ENCODE measurements around the gene PARD6G. TPM values are rescaled to one million over a fixed set of nuclear protein-coding genes. Genes with fewer than 3 reads are reported as not detected.

The PARD6G gene
- total and polyA plus RNA-seq, 2 experiments from 2014 or later = 6.9 to 18.5 TPM

GRCh38 chr18:80126797-80127196 is 120.5 kb downstream of the PARD6G start (continued):
- TF ChIP-seq CTCF (conservative IDR thresholded peaks at IDR 0.05; ENCODE audit: low read depth in 2 of 2) = no peak
- TF ChIP-seq ZNF114 (CRISPR knock-in tag; IDR thresholded peaks at IDR 0.05) = no peak

DNA sequence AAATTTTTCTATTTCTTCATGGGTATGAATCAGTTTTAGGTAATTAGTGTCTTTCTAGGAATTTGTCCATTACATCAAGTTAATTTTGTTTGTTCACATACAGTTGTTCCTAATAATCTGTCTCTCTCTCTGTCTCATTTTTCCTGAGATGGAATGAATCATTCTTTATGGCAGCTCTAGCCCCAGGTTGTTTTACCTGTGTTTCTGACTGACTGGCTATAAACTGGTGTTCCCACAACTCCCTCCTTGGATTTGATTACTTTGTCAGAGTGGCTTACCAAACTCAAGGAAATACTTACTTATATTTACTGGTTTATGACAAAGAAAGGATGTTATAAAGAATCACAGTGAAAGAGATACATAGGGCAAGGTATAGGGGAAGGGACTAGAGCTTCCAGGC is 123.2 kb downstream of the PARD6G start:
- Histone ChIP-seq H4K20me1 (replicated peaks; ENCODE audit: insufficient read depth) (peaks cover 57% of the 10 kb centered on the region), H3K4me3 (no peak overlapping the region), H2AFZ (no peak overlapping the region), H3K36me3 (ENCODE audit: insufficient read depth) (peaks cover 4% of the 10 kb centered on the region; the same call in 1 of the 2 replicates), H3K79me2 (replicated peaks; ENCODE audit: insufficient read depth) (peaks cover 100% of the 10 kb centered on the region), H3K27me3 (ENCODE audit: insufficient read depth) (no peaks in the 10 kb centered on the region), H3F3A (replicated peaks; ENCODE audit: low read depth) (no peaks in the 10 kb centered on the region), H3K4me2 (no peak overlapping the region), H3K27ac (ENCODE audit: low read depth) (no peak overlapping the region), H3K9me2 (ENCODE audit: insufficient read depth) (no peaks in the 10 kb centered on the region), H3K4me1 (ENCODE audit: insufficient read depth) (peaks cover 11% of the 10 kb centered on the region)
- H3K4me3 Mint-ChIP-seq = no peak overlapping the region
- H3K27ac Mint-ChIP-seq = peak overlapping the region; percentile 27; the same call in 1 of the 2 replicates
- H3K4me1 Mint-ChIP-seq = peaks cover 36% of the 10 kb centered on the region
- H3K36me3 Mint-ChIP-seq (ENCODE audit: low read depth) = peaks cover 39% of the 10 kb centered on the region
- H3K9me3 Mint-ChIP-seq = no peaks in the 10 kb centered on the region
- H3K27me3 Mint-ChIP-seq (ENCODE audit: insufficient read depth, low read depth, poor library complexity) = peaks cover 4% of the 10 kb centered on the region
- TF ChIP-seq POLR2AphosphoS5 (IDR thresholded peaks at IDR 0.05; ENCODE audit: low read depth) (no peak), EZH2phosphoT487 (IDR thresholded peaks at IDR 0.05; ENCODE audit: unreplicated experiment) (no peak), CREB1 (CRISPR knock-in tag; IDR thresholded peaks at IDR 0.05; ENCODE audit: low read depth) (no peak), STAT1 (IDR thresholded peaks at IDR 0.05; ENCODE audit: unreplicated experiment) (no peak), EZH2 (IDR thresholded peaks at IDR 0.05; ENCODE audit: low read depth, unreplicated experiment) (no peak)
- ATAC-seq (no peak), DNase-seq (ENCODE audit: low spot score) (no peak)

GRCh38 chr18:80120932-80121331 is 126.4 kb downstream of the PARD6G start:
- H3K4me3 Mint-ChIP-seq = no peak overlapping the region; the same call in 2 of the 3 replicates
- Histone ChIP-seq H2AFZ (no peak overlapping the region), H3K27ac (ENCODE audit: low read depth) (no peak overlapping the region), H3K4me1 (ENCODE audit: insufficient read depth) (peaks cover 30% of the 10 kb centered on the region), H3F3A (replicated peaks; ENCODE audit: low read depth) (no peaks in the 10 kb centered on the region), H3K9me2 (ENCODE audit: insufficient read depth) (no peaks in the 10 kb centered on the region), H3K27me3 (ENCODE audit: insufficient read depth) (no peaks in the 10 kb centered on the region), H3K4me3 (no peak overlapping the region), H3K4me2 (no peak overlapping the region), H3K36me3 (ENCODE audit: insufficient read depth) (no peaks in the 10 kb centered on the region), H3K79me2 (replicated peaks; ENCODE audit: insufficient read depth) (peaks cover 100% of the 10 kb centered on the region), H4K20me1 (replicated peaks; ENCODE audit: insufficient read depth) (peaks cover 45% of the 10 kb centered on the region)
- H3K9me3 Mint-ChIP-seq = no peaks in the 10 kb centered on the region
- peaks cover 51% of the 10 kb centered on the region for H3K36me3 Mint-ChIP-seq (ENCODE audit: low read depth)
- ATAC-seq (no peak), DNase-seq (ENCODE audit: low spot score) (no peak)
- peaks cover 4% of the 10 kb centered on the region for H3K27me3 Mint-ChIP-seq (ENCODE audit: insufficient read depth, low read depth, poor library complexity)
- peaks cover 62% of the 10 kb centered on the region for H3K4me1 Mint-ChIP-seq
- peak overlapping the region; percentile 32; the same call in 1 of the 2 replicates for H3K27ac Mint-ChIP-seq
- TF ChIP-seq ZNF462 (CRISPR knock-in tag; IDR thresholded peaks at IDR 0.05) (no peak), ZNF331 (CRISPR knock-in tag; IDR thresholded peaks at IDR 0.05; ENCODE audit: low read depth) (no peak), NANOG (IDR thresholded peaks at IDR 0.05; ENCODE audit: borderline replicate concordance) (no peak), STAT1 (IDR thresholded peaks at IDR 0.05; ENCODE audit: unreplicated experiment) (no peak), CREB1 (CRISPR knock-in tag; IDR thresholded peaks at IDR 0.05; ENCODE audit: low read depth) (no peak), ZNF114 (CRISPR knock-in tag; IDR thresholded peaks at IDR 0.05) (no peak), JUNB (IDR thresholded peaks at IDR 0.05; ENCODE audit: unreplicated experiment) (no peak)
- TF ChIP-seq, protein P1, sequence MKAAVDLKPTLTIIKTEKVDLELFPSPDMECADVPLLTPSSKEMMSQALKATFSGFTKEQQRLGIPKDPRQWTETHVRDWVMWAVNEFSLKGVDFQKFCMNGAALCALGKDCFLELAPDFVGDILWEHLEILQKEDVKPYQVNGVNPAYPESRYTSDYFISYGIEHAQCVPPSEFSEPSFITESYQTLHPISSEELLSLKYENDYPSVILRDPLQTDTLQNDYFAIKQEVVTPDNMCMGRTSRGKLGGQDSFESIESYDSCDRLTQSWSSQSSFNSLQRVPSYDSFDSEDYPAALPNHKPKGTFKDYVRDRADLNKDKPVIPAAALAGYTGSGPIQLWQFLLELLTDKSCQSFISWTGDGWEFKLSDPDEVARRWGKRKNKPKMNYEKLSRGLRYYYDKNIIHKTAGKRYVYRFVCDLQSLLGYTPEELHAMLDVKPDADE (IDR thresholded peaks at IDR 0.05) = no peak
